K562 (cell line): ENCODE measurements around the gene VEGFB. TPM values are rescaled to one million over a fixed set of nuclear protein-coding genes. Genes with fewer than 3 reads are reported as not detected.

Experiments
- ATAC-seq: fragments of 200-7000 bp; cut with Tn5 transposase; 3 replicates; pipeline ENCODE4 v1.9.1; 2020; ENCODE audit warnings: moderate library complexity
- BruUV-seq: library from RNA; stranded (reverse); fragments of 400-500 nt; replicated peaks from 2 replicates; lab custom pipeline; 2021; lab: Mats Ljungman, UMichigan
- CTCF ChIA-PET: fragments of 300-600 bp; formaldehyde crosslinking; extraction: SDS; loops from one replicate; lab custom pipeline; 2021; ENCODE audit warnings: low intra/inter-chr PET ratio; lab: Yijun Ruan, JAX
- POLR2A ChIA-PET: fragments of 300-600, 350-650 bp; sonication (Branson Sonifier 250); formaldehyde crosslinking; extraction: SDS; loops from one replicate; lab custom pipeline; 2021; ENCODE audit warnings: antibody characterized with exemption, inconsistent platforms; lab: Yijun Ruan, JAX
- DNase-seq, 4 experiments: peaks; one replicate each; pipeline versions ENCODE4 v3.0.0 to v3.0.0-alpha.2; 2011 to 2018; ENCODE audit warnings: low spot score in 3 of 4, mixed read lengths in 3 of 4; ENCODE audit errors: extremely low read depth in 1 of 4
- FAIRE-seq: peaks from 2 replicates; lab custom pipeline; 2011; peaks lifted over from hg19 to GRCh38; lab: Jason Lieb, UNC
- H2AFZ ChIP-seq: 2 replicates; pipeline ENCODE4 v1.6.0; 2011; ENCODE audit warnings: low read depth, low read length, control low read depth, inconsistent platforms
- H3K27ac ChIP-seq: fragments of 200-600 bp; 3 replicates; pipeline ENCODE4 v1.8.0; 2011; ENCODE audit warnings: low read depth, mild to moderate bottlenecking, control low read depth, inconsistent platforms, low read length, moderate library complexity, mixed read lengths; ENCODE audit errors: extremely low read depth
- H3K27me3 ChIP-seq, 2 experiments: fragments of 300-600 bp in 1 of 2; 2 replicates in 1 of 2; 3 replicates in 1 of 2; pipeline versions ENCODE4 v1.6.0 to v1.8.0; 2011; ENCODE audit warnings: inconsistent platforms in 2 of 2, low read length in 2 of 2, mild to moderate bottlenecking in 1 of 2, mixed read lengths in 1 of 2, moderate library complexity in 1 of 2; ENCODE audit not compliant: control insufficient read depth in 2 of 2, insufficient read depth in 2 of 2
- H3K36me3 ChIP-seq: fragments of 300-600 bp; 3 replicates; pipeline ENCODE4 v1.8.0; 2011; ENCODE audit warnings: mild to moderate bottlenecking, low read length, inconsistent platforms; ENCODE audit not compliant: control insufficient read depth, insufficient read depth
- H3K4me1 ChIP-seq, 2 experiments: fragments of 200-600 bp in 1 of 2; replicated peaks in 1 of 2; 2 replicates in 1 of 2; 3 replicates in 1 of 2; pipeline versions ENCODE4 v1.5.1 to v1.8.0; 2011; ENCODE audit warnings: inconsistent platforms in 2 of 2, low read length in 2 of 2, mild to moderate bottlenecking in 1 of 2, mixed read lengths in 1 of 2, moderate library complexity in 1 of 2; ENCODE audit not compliant: control insufficient read depth in 2 of 2, insufficient read depth in 2 of 2
- H3K4me2 ChIP-seq: 2 replicates; pipeline ENCODE4 v1.6.1; 2011; ENCODE audit warnings: low read length, control low read depth, inconsistent platforms, mixed read lengths; ENCODE audit not compliant: insufficient read depth
- H3K4me3 ChIP-seq: fragments of 200-600 bp; sonication (generic), shearing (Covaris generic); 2 replicates; pipeline ENCODE4 v1.5.1; 2016; ENCODE audit warnings: control low read depth, inconsistent platforms
- H3K79me2 ChIP-seq: fragments of 200-600 bp; 3 replicates; pipeline ENCODE4 v1.8.0; 2011; ENCODE audit warnings: low read length, inconsistent platforms; ENCODE audit not compliant: control insufficient read depth, insufficient read depth
- H3K9ac ChIP-seq, 2 experiments: 2 replicates each; pipeline versions ENCODE4 v1.6.0 to v1.6.1; 2011; ENCODE audit warnings: low read depth in 2 of 2, low read length in 2 of 2, control low read depth in 1 of 2, inconsistent platforms in 1 of 2, mild to moderate bottlenecking in 1 of 2, mixed read lengths in 1 of 2; ENCODE audit not compliant: insufficient read depth in 1 of 2
- H3K9me1 ChIP-seq: one replicate; pipeline ENCODE4 v1.6.0; 2011; ENCODE audit warnings: inconsistent platforms, mild to moderate bottlenecking, low read length, moderate library complexity; ENCODE audit not compliant: control insufficient read depth, insufficient read depth
- H3K9me3 ChIP-seq: replicated peaks from 2 replicates; pipeline ENCODE4 v1.5.1; 2011; ENCODE audit warnings: low read depth, low read length, inconsistent platforms; ENCODE audit not compliant: control insufficient read depth, insufficient read depth
- H4K20me1 ChIP-seq: replicated peaks from 2 replicates; pipeline ENCODE4 v1.6.1; 2011; ENCODE audit warnings: low read length, inconsistent platforms, mixed read lengths; ENCODE audit not compliant: control insufficient read depth, insufficient read depth
- NFXL1 ChIP-seq: fragments of 450-650 bp; formaldehyde crosslinking; IDR thresholded peaks from 2 replicates; pipeline ENCODE4 v1.4.0; 2021; ENCODE audit warnings: mild to moderate bottlenecking
- POLR2G ChIP-seq: fragments of 200-400 bp; formaldehyde crosslinking; IDR thresholded peaks from 2 replicates; pipeline ENCODE4 v1.6.1; 2017; ENCODE audit warnings: low read depth, mild to moderate bottlenecking, antibody characterized with exemption, low read length, moderate library complexity
- WGBS: fragments of 100-300 bp; shearing (Covaris generic); methylation state at CpG from one replicate; pipeline ENCODE4 v1.1.6; 2016; ENCODE audit warnings: low coverage, mixed read lengths; ENCODE audit not compliant: insufficient coverage; ENCODE audit errors: missing lambda C conversion rate; 5-methylcytosine and 5-hydroxymethylcytosine counted together
- in situ Hi-C: fragments of 300-500 bp; cut with MboI; formaldehyde crosslinking; loops from 4 replicates; pipeline ENCODE4 v1.15.0; 2018; ENCODE audit warnings: inconsistent platforms, mixed read lengths
- intact Hi-C: fragments of 100-400 bp; cut with micrococcal nuclease; formaldehyde crosslinking; loops from 2 replicates; pipeline ENCODE4 v1.14.2; 2022
- polyA plus RNA-seq, 8 experiments: library from polyadenylated mRNA; depleted of rRNA in 4 of 8; stranded (reverse) in 5 of 8; unstranded in 3 of 8; fragments of >200 nt; fragmentation: Nextera tagmentation in 2 of 8; fragmentation: Illumina TruSeq in 1 of 8; extraction: Ambion mirVana in 2 of 8; extraction: Trizol in 1 of 8; gene quantifications; 2 replicates each; pipeline versions ENCODE4 v1.2.1 to v1.2.3, GENCODE V29; 2011 to 2014; ENCODE audit warnings: inconsistent platforms in 1 of 8, missing spikeins in 1 of 8
- total RNA-seq, 7 experiments: library from RNA; depleted of rRNA in 6 of 7; stranded (reverse); fragments of >200 nt in 6 of 7; fragmentation: Illumina TruSeq in 2 of 7; extraction: Trizol in 2 of 7; gene quantifications; 2 replicates each; pipeline versions ENCODE4 v1.2.1 to v1.2.3, GENCODE V29; 2011 to 2021; ENCODE audit warnings: low replicate concordance in 1 of 7
- TF ChIP-seq, protein P1 (sequence below): sonication (generic); formaldehyde crosslinking; IDR thresholded peaks from 2 replicates; pipeline ENCODE4 v1.8.1; 2023; ENCODE audit warnings: mild to moderate bottlenecking, missing genetic modification reagents

VEGFB gene
- total and polyA plus RNA-seq, 9 of the 15 experiments (the other 6 are each of a cell fraction or from before 2014, with no cell fraction given) = 11.0 to 83.4 (median 25.7) TPM

DNA sequence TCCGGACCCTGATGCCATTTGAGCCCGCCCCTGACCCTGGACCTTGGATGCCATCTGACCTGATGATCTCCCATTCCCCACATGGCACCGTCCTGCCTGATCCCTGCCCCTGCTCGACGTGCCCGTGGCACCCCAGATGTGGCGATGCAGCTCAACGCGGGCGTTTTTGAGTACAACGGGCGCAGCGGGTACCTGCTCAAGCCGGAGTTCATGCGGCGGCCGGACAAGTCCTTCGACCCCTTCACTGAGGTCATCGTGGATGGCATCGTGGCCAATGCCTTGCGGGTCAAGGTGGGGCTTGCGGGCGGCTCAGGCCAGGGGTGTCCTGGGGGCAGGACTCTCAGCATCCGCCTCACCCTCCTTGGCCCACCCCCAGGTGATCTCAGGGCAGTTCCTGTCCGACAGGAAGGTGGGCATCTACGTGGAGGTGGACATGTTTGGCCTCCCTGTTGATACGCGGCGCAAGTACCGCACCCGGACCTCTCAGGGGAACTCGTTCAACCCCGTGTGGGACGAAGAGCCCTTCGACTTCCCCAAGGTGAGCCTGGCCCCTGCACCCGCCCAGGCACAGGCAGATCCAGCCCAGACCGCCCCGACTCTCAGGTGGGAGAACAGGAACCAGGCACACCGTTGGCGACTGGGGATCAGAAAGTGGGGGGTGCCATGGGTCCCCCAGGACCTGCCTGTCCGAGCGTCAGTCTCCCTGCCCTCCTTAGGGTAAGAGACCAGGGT is 28.1 kb downstream of the VEGFB start:
- intact Hi-C loops (no loop called here), in situ Hi-C loops (no loop called here)
- no peaks in the 10 kb centered on the region for H3K9me1 ChIP-seq
- no peaks in the 10 kb centered on the region for H3K9me3 ChIP-seq
- WGBS = 95% methylated on average over 36 of the region's 42 CpGs
- H3K9ac ChIP-seq = peak overlapping the region in 1 of 2 experiments; percentile 67; a peak in 1 of 4 replicates
- no peak overlapping the region for H2AFZ ChIP-seq
- no peak overlapping the region for H3K4me2 ChIP-seq
- BruUV-seq = no TSS peak
- peaks cover 0 to 46% of the 10 kb centered on the region in 2 experiments; a peak in 2 of 5 replicates for H3K4me1 ChIP-seq
- H4K20me1 ChIP-seq = 0 out of 2 replicates have a peak, but pooled peaks cover 4% of the 10 kb centered on the region
- ChIA-PET CTCF (no interaction called here), POLR2A (interaction anchor here (0.6 to 2.4 kb wide), 4 partner anchors 10 to 429 kb away, joined by 3 to 7 read pairs (median 4); partner anchors contain the start of gene PLCB3)
- TF ChIP-seq POLR2G (peak; percentile 49; the same call in 1 of the 2 replicates), NFXL1 (CRISPR knock-in tag) (no peak)
- TF ChIP-seq, protein P1, sequence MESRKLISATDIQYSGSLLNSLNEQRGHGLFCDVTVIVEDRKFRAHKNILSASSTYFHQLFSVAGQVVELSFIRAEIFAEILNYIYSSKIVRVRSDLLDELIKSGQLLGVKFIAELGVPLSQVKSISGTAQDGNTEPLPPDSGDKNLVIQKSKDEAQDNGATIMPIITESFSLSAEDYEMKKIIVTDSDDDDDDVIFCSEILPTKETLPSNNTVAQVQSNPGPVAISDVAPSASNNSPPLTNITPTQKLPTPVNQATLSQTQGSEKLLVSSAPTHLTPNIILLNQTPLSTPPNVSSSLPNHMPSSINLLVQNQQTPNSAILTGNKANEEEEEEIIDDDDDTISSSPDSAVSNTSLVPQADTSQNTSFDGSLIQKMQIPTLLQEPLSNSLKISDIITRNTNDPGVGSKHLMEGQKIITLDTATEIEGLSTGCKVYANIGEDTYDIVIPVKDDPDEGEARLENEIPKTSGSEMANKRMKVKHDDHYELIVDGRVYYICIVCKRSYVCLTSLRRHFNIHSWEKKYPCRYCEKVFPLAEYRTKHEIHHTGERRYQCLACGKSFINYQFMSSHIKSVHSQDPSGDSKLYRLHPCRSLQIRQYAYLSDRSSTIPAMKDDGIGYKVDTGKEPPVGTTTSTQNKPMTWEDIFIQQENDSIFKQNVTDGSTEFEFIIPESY = peak; percentile 47; the same call in 1 of the 2 replicates
- H3K79me2 ChIP-seq = no peaks in the 10 kb centered on the region
- no peaks in the 10 kb centered on the region for H3K27me3 ChIP-seq
- peaks cover 91% of the 10 kb centered on the region for H3K36me3 ChIP-seq
- DNase-seq (peak in 1 of 4 experiments; percentile 5), ATAC-seq (no peak), FAIRE-seq (no peak)
- H3K27ac ChIP-seq = no peak overlapping the region
- no peak overlapping the region for H3K4me3 ChIP-seq
